WI38 (cell line): ENCODE results near the gene RANBP9.

Experiments used
- H3K4me3 ChIP-seq: 2 replicates; pipeline ENCODE4 v1.5.1; 2011; ENCODE audit warnings: low read depth, mild to moderate bottlenecking, control low read depth, low read length
- TF ChIP-seq, protein P1 (sequence below): IDR thresholded peaks from 2 replicates; pipeline ENCODE4 v1.5.1; 2012; ENCODE audit warnings: low read depth, mild to moderate bottlenecking, control low read depth, low read length

Gene RANBP9

GRCh38 chr6:13663986-13664385 is 47.6 kb downstream of the RANBP9 start:
- TF ChIP-seq, protein P1, sequence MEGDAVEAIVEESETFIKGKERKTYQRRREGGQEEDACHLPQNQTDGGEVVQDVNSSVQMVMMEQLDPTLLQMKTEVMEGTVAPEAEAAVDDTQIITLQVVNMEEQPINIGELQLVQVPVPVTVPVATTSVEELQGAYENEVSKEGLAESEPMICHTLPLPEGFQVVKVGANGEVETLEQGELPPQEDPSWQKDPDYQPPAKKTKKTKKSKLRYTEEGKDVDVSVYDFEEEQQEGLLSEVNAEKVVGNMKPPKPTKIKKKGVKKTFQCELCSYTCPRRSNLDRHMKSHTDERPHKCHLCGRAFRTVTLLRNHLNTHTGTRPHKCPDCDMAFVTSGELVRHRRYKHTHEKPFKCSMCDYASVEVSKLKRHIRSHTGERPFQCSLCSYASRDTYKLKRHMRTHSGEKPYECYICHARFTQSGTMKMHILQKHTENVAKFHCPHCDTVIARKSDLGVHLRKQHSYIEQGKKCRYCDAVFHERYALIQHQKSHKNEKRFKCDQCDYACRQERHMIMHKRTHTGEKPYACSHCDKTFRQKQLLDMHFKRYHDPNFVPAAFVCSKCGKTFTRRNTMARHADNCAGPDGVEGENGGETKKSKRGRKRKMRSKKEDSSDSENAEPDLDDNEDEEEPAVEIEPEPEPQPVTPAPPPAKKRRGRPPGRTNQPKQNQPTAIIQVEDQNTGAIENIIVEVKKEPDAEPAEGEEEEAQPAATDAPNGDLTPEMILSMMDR, result no peak
- no peak overlapping the region for H3K4me3 ChIP-seq

GRCh38 chr6:13662651-13663334 is 48.8 kb downstream of the RANBP9 start:
- no peak overlapping the region for H3K4me3 ChIP-seq
- TF ChIP-seq, protein P1, result no peak

DNA sequence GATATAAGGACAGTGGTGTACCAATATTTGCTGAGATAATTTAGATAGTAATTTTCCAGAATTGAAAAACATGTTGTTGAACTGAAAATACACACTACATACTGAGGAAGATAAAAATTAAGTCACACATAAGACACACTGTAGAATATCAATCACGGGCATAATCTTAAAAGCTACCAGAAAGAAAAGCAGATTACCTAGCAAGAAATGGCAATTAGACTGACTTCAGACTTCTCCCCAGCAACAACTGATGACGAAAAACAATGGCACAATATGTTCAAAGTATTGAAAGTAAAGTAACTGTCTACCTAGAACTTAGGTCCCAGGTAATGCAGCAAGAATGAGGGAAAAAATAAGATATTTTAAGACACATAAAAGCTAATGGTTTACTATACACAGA is 50.0 kb downstream of the RANBP9 start:
- TF ChIP-seq, protein P1, result no peak
- no peak overlapping the region for H3K4me3 ChIP-seq

GRCh38 chr6:13660893-13661292 is 50.7 kb downstream of the RANBP9 start:
- TF ChIP-seq, protein P1, result no peak
- no peak overlapping the region for H3K4me3 ChIP-seq

GRCh38 chr6:13660273-13660672 is 51.4 kb downstream of the RANBP9 start:
- TF ChIP-seq, protein P1, result no peak
- no peak overlapping the region for H3K4me3 ChIP-seq

GRCh38 chr6:13655700-13656099 is 55.9 kb downstream of the RANBP9 start:
- no peak overlapping the region for H3K4me3 ChIP-seq
- TF ChIP-seq, protein P1, result no peak

GRCh38 chr6:13654496-13654895 is 57.1 kb downstream of the RANBP9 start:
- TF ChIP-seq, protein P1, result no peak

More at GRCh38 chr6:13654496-13654895, 57.1 kb downstream of the RANBP9 start:
- no peak overlapping the region for H3K4me3 ChIP-seq
